ENCODE measurements around the gene C1QTNF5.

C1QTNF5 gene

GRCh38 chr11:119316016-119316728 is 24.5 kb downstream of the C1QTNF5 start (continued):
- no peak for TF ChIP-seq AEBP2 (tag by site-specific recombination; IDR thresholded peaks at IDR 0.05; ENCODE audit: borderline replicate concordance)
- TF ChIP-seq ZNF792 (tag by site-specific recombination; IDR thresholded peaks at IDR 0.05) = no peak
- TF ChIP-seq ZNF548 (tag by site-specific recombination; IDR thresholded peaks at IDR 0.05) = no peak
- no peak for TF ChIP-seq ZBTB17 (tag by site-specific recombination; IDR thresholded peaks at IDR 0.05)
- TF ChIP-seq TRIM28 (IDR thresholded peaks at IDR 0.05; ENCODE audit: borderline replicate concordance, low read length) = no peak
- TF ChIP-seq YY2 (tag by site-specific recombination; IDR thresholded peaks at IDR 0.05) = no peak
- no peak for TF ChIP-seq ZNF292 (tag by site-specific recombination; IDR thresholded peaks at IDR 0.05; ENCODE audit: borderline replicate concordance, low read depth)
- no peak for TF ChIP-seq ZNF645 (tag by site-specific recombination; IDR thresholded peaks at IDR 0.05)
- no peak for TF ChIP-seq ZNF654 (tag by site-specific recombination; IDR thresholded peaks at IDR 0.05; ENCODE audit: low read depth)
- no peak for TF ChIP-seq PRDM1 (tag by site-specific recombination; IDR thresholded peaks at IDR 0.05)
- peak; percentile 43; the same call in 1 of the 2 replicates for TF ChIP-seq PRDM10 (tag by site-specific recombination; IDR thresholded peaks at IDR 0.05)
- no peak for TF ChIP-seq ZNF768 (tag by site-specific recombination; IDR thresholded peaks at IDR 0.05)
- TF ChIP-seq ZNF16 (tag by site-specific recombination; IDR thresholded peaks at IDR 0.05; ENCODE audit: low read depth) = no peak
- TF ChIP-seq SP3 (tag by site-specific recombination; IDR thresholded peaks at IDR 0.05) = no peak
- TF ChIP-seq ZNF501 (tag by site-specific recombination; IDR thresholded peaks at IDR 0.05) = no peak
- no peak for TF ChIP-seq ZNF585B (tag by site-specific recombination; IDR thresholded peaks at IDR 0.05)
- no peak for TF ChIP-seq ZNF747 (tag by site-specific recombination; IDR thresholded peaks at IDR 0.05)
- no peak for TF ChIP-seq ZNF174 (tag by site-specific recombination; IDR thresholded peaks at IDR 0.05)
- no peak for TF ChIP-seq ZNF324 (tag by site-specific recombination; IDR thresholded peaks at IDR 0.05)
- no peak for TF ChIP-seq ZNF555 (tag by site-specific recombination; conservative IDR thresholded peaks at IDR 0.05)
- TF ChIP-seq HIC1 (tag by site-specific recombination; IDR thresholded peaks at IDR 0.05) = 0 out of 2 replicates have a peak, but pooled peaks have one; percentile 18
- no peak for TF ChIP-seq ZNF175 (tag by site-specific recombination; IDR thresholded peaks at IDR 0.05)
- TF ChIP-seq ZSCAN16 (tag by site-specific recombination; IDR thresholded peaks at IDR 0.05) = no peak
- TF ChIP-seq SP2 (tag by site-specific recombination; IDR thresholded peaks at IDR 0.05) = no peak
- no peak for TF ChIP-seq ZNF529 (tag by site-specific recombination; IDR thresholded peaks at IDR 0.05; ENCODE audit: insufficient replicate concordance)
- 0 out of 2 replicates have a peak, but pooled peaks have one; percentile 12 for TF ChIP-seq ZSCAN30 (tag by site-specific recombination; IDR thresholded peaks at IDR 0.05)
- no peak for TF ChIP-seq IKZF3 (tag by site-specific recombination; IDR thresholded peaks at IDR 0.05)
- no peak for TF ChIP-seq ZNF248 (tag by site-specific recombination; IDR thresholded peaks at IDR 0.05)
- peak; percentile 84 for TF ChIP-seq PATZ1 (tag by site-specific recombination; IDR thresholded peaks at IDR 0.05)
